ENCODE measurements around the gene DDX46. TPM values are rescaled to one million over a fixed set of nuclear protein-coding genes. Genes with fewer than 3 reads are reported as not detected.

DDX46 gene
- 18.9 and 25.3 TPM in 2 replicates for total RNA-seq

GRCh38 chr5:134758504-134759341 is at the start of gene DDX46:
Gene DDX46, plus strand, starts transcription at chr5:134758779. Its CDS starts 160 bp downstream, at chr5:134758939.

GRCh38 chr5:134738133-134738962 is 20.2 kb upstream of the DDX46 start, which contains the start of gene CAMLG:
Gene CAMLG, plus strand, starts transcription at chr5:134738548. Its CDS starts 73 bp downstream, at chr5:134738621.

GRCh38 chr5:134845852-134846640 is 87.5 kb downstream of the DDX46 start, which contains the start of gene C5orf24:
Gene C5orf24, plus strand, starts transcription at chr5:134845968. Its CDS starts 8,933 bp downstream, at chr5:134854901.

GRCh38 chr5:134873987-134874830 is 115.6 kb downstream of the DDX46 start, which contains the start of gene TXNDC15:
Gene TXNDC15, plus strand, starts transcription at chr5:134874371. Its CDS starts 57 bp downstream, at chr5:134874428.

Other genes starting within 250 kb of the DDX46 start
- 22.6 and 28.8 TPM in 2 replicates for gene JADE2, start 233.1 kb upstream of the DDX46 start, total RNA-seq
- gene SAR1B, start 126.0 kb upstream of the DDX46 start, total RNA-seq = 43.1 and 108 TPM in 2 replicates
- 27.6 and 30.2 TPM in 2 replicates for gene SEC24A, start 110.0 kb upstream of the DDX46 start, total RNA-seq
- 30.9 and 47.9 TPM in 2 replicates for gene CAMLG, start 20.2 kb upstream of the DDX46 start, total RNA-seq
- 36.6 TPM in 2 replicates for gene C5orf24, start 87.2 kb downstream of the DDX46 start, total RNA-seq
- 166 and 235 TPM in 2 replicates for gene TXNDC15, start 115.6 kb downstream of the DDX46 start, total RNA-seq
- gene PCBD2, start 146.4 kb downstream of the DDX46 start, total RNA-seq = 2.5 and 5.9 TPM in 2 replicates
- gene CATSPER3, start 209.1 kb downstream of the DDX46 start, total RNA-seq = 0.38 TPM in 1 of 2 replicates, not detected in the other

Measured in regular cardiac myocyte (primary cell).